Measurements from ENCODE around the gene VAMP5.

GRCh38 chr2:85588236-85588635 lies 4.0 kb downstream of the VAMP5 start:
- TF ChIP-seq CTCF (IDR thresholded peaks at IDR 0.05 in 8 of 11, conservative IDR thresholded peaks at IDR 0.05 in 3 of 11) (no peak), POLR2A (IDR thresholded peaks at IDR 0.05) (no peak), POLR2AphosphoS5 (IDR thresholded peaks at IDR 0.05) (no peak)

Data from spleen (tissue), 7 donors.